ENCODE results near the gene IL1RAP.

DNA sequence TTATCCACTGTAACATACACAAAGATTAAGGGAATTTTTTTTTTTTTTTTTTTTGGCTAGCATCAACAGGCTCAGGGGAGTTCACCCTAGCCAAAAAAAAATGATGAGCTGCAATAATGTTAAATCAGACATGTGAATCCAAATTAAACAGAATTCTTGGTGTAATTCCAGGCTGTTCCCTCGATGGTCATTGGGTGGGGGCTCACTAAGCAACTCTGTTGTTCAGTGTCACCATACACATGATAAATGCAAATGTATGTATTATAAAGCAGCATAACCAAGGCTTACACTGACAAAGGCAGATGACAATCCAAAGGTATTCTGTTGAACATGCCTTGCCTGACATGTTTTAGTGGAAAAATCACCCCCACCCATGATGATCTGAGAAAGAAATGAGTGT, 29.0 kb downstream of the IL1RAP start:
- TF ChIP-seq ZFX (IDR thresholded peaks at IDR 0.05; ENCODE audit: borderline replicate concordance): no peak
- TF ChIP-seq, protein P1, sequence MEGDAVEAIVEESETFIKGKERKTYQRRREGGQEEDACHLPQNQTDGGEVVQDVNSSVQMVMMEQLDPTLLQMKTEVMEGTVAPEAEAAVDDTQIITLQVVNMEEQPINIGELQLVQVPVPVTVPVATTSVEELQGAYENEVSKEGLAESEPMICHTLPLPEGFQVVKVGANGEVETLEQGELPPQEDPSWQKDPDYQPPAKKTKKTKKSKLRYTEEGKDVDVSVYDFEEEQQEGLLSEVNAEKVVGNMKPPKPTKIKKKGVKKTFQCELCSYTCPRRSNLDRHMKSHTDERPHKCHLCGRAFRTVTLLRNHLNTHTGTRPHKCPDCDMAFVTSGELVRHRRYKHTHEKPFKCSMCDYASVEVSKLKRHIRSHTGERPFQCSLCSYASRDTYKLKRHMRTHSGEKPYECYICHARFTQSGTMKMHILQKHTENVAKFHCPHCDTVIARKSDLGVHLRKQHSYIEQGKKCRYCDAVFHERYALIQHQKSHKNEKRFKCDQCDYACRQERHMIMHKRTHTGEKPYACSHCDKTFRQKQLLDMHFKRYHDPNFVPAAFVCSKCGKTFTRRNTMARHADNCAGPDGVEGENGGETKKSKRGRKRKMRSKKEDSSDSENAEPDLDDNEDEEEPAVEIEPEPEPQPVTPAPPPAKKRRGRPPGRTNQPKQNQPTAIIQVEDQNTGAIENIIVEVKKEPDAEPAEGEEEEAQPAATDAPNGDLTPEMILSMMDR (IDR thresholded peaks at IDR 0.05): no peak
